Osteocyte (in vitro differentiated cells): ENCODE data around the gene PAIP2. TPM values are rescaled to one million over a fixed set of nuclear protein-coding genes. Genes with fewer than 3 reads are reported as not detected.

Source experiments
- DNase-seq: peaks from one replicate; pipeline ENCODE4 v3.0.0; 2021; ENCODE audit warnings: mixed read lengths; ENCODE audit not compliant: unreplicated experiment; ENCODE audit errors: extremely low spot score
- H3K27ac Mint-ChIP-seq: one replicate; pipeline ENCODE4 v1.8.0; 2021; ENCODE audit warnings: mild to moderate bottlenecking, mixed read lengths; ENCODE audit not compliant: unreplicated experiment
- H3K27me3 Mint-ChIP-seq: one replicate; pipeline ENCODE4 v1.8.0; 2021; ENCODE audit warnings: mixed read lengths; ENCODE audit not compliant: unreplicated experiment
- H3K36me3 Mint-ChIP-seq: one replicate; pipeline ENCODE4 v1.8.0; 2021; ENCODE audit warnings: mixed read lengths; ENCODE audit not compliant: unreplicated experiment
- H3K4me1 Mint-ChIP-seq: one replicate; pipeline ENCODE4 v1.8.0; 2021; ENCODE audit warnings: mixed read lengths; ENCODE audit not compliant: unreplicated experiment
- H3K4me3 Mint-ChIP-seq: one replicate; pipeline ENCODE4 v1.8.0; 2021; ENCODE audit warnings: mild to moderate bottlenecking, moderate library complexity, mixed read lengths; ENCODE audit not compliant: unreplicated experiment
- H3K9me3 Mint-ChIP-seq: one replicate; pipeline ENCODE4 v1.8.0; 2021; ENCODE audit warnings: mixed read lengths; ENCODE audit not compliant: unreplicated experiment
- total RNA-seq: library from RNA; stranded (reverse); gene quantifications from 2 replicates; pipeline ENCODE4 v1.2.1, GENCODE V29; 2021
- TF ChIP-seq, protein P1 (sequence below): fragments of 200-600 bp; sonication (generic); IDR thresholded peaks from 2 replicates; pipeline ENCODE4 v1.5.0; 2021; ENCODE audit warnings: antibody characterized with exemption, mild to moderate bottlenecking, moderate library complexity

PAIP2 gene
- total RNA-seq, 1 donor from 2014 or later = 71.8 TPM

DNA sequence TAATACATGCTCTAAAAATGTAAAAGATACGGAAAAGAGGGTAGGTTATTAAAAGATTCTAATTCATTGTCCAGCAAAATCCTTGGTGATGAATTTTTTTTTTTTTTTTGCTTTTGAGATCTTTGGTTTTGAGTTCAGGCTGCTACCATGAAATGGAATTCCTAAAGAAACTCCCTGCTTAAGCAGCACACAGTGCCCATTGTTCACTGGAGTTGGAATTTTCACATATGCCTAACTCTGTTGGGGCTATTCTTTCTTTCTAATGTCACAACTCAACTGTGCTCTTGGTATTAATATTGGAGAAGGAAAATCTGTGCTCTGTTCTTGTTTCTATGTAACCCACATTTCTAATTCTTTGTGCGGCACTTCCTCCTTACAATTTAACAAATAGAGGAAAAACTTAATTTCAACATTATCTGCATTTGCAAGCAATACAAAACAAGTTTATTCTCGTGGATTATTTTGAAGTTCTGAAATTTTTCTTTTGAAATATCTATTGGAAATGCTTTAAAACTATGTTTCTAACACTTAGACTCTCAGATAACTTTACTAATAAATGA is 26.5 kb upstream of the PAIP2 start:
- TF ChIP-seq, protein P1, sequence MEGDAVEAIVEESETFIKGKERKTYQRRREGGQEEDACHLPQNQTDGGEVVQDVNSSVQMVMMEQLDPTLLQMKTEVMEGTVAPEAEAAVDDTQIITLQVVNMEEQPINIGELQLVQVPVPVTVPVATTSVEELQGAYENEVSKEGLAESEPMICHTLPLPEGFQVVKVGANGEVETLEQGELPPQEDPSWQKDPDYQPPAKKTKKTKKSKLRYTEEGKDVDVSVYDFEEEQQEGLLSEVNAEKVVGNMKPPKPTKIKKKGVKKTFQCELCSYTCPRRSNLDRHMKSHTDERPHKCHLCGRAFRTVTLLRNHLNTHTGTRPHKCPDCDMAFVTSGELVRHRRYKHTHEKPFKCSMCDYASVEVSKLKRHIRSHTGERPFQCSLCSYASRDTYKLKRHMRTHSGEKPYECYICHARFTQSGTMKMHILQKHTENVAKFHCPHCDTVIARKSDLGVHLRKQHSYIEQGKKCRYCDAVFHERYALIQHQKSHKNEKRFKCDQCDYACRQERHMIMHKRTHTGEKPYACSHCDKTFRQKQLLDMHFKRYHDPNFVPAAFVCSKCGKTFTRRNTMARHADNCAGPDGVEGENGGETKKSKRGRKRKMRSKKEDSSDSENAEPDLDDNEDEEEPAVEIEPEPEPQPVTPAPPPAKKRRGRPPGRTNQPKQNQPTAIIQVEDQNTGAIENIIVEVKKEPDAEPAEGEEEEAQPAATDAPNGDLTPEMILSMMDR = no peak
- Mint-ChIP-seq H3K9me3 (no peaks in the 10 kb centered on the region), H3K27ac (no peak overlapping the region), H3K4me3 (no peak overlapping the region), H3K4me1 (peaks cover 19% of the 10 kb centered on the region), H3K36me3 (peaks cover 29% of the 10 kb centered on the region), H3K27me3 (no peaks in the 10 kb centered on the region)
- no peak for DNase-seq

DNA sequence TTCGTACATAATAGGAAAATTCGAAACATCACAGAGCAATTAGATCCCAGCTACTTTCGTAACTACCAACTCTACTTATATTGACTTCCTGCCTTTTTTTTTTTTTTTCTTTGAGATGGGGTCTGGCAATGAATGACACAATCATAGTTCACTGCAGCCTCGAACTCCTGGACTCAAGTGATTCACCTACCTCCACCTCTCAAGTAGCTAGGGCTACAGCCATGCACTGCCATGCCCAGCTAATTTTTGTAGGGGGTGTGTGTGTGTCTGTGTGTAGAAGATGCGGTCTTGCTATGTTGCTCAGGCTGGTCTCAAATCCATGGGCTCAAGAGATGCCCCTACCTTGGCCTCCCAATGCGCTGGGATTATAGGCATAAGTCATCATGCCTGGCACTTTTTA is 5.8 kb upstream of the PAIP2 start:
- Mint-ChIP-seq H3K4me1 (peaks cover 2% of the 10 kb centered on the region), H3K36me3 (peaks cover 9% of the 10 kb centered on the region), H3K27me3 (no peaks in the 10 kb centered on the region), H3K27ac (no peak overlapping the region), H3K9me3 (no peaks in the 10 kb centered on the region), H3K4me3 (no peak overlapping the region)
- DNase-seq = no peak
- TF ChIP-seq, protein P1 = no peak

- DNase-seq = no peak
- Mint-ChIP-seq H3K27ac (no peak overlapping the region), H3K4me3 (no peak overlapping the region), H3K4me1 (peaks cover 33% of the 10 kb centered on the region), H3K36me3 (peaks cover 8% of the 10 kb centered on the region), H3K27me3 (no peaks in the 10 kb centered on the region), H3K9me3 (no peaks in the 10 kb centered on the region)
- TF ChIP-seq, protein P1 = no peak
Measured at GRCh38 chr5:139340051-139340450, 1.6 kb upstream of the PAIP2 start.

DNA sequence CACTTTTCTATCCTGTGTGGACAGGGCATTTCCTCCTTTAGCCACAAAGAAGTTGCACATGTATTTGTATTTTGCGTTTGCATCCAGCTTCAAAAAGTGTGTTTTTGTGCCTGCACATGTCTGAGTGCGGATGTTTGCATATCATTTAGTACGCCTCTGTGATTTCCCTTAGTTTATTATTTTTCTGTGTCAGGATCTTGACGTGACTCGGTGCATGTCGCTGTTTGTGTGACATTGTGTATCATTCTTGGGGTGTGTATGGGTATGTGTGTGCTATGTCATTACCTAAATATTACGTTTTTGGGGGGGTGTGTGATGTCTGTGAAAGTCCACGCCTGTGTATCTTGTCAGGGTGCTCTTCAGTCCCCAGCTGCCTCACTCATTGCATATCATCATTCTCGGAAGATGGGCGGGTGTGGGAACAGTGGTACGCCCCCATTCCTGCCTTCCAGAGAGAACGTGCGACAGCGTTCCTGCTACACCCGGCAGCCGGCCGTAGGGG is 416 bp upstream of the PAIP2 start:
- Mint-ChIP-seq H3K36me3 (peaks cover 11% of the 10 kb centered on the region), H3K27ac (peak overlapping the region; percentile 99), H3K27me3 (no peaks in the 10 kb centered on the region), H3K4me3 (peak overlapping the region; percentile 98), H3K9me3 (no peaks in the 10 kb centered on the region), H3K4me1 (peaks cover 40% of the 10 kb centered on the region)
- DNase-seq = no peak
- TF ChIP-seq, protein P1 = no peak

DNA sequence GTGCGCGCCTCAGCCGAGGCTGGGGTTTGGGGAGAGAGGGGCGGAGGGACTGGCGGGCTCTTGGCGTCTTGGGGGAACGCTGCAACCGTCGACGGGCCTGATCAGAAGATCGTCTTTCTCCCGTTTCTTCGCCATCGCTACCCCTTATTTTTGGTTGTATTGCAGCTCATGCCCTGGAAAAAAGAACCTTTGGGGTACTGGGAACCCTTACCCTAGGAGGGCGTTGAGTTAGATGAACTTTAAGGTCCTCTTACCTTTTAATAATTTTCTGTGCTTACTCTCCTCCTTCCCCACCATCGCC is 719 bp downstream of the PAIP2 start:
- Mint-ChIP-seq H3K36me3 (peaks cover 13% of the 10 kb centered on the region), H3K27me3 (no peaks in the 10 kb centered on the region), H3K9me3 (no peaks in the 10 kb centered on the region), H3K4me3 (peak overlapping the region; percentile 98), H3K27ac (peak overlapping the region; percentile 99), H3K4me1 (peaks cover 42% of the 10 kb centered on the region)
- TF ChIP-seq, protein P1 = no peak
- DNase-seq = no peak
